ENCODE results near the gene FOXO6. TPM values are rescaled to one million over a fixed set of nuclear protein-coding genes. Genes with fewer than 3 reads are reported as not detected.

Gene FOXO6
- total and polyA plus RNA-seq, 2 donors (not counting 1 experiment from before 2014, with no cell fraction given): under 0.01 TPM; not detected in 1

DNA sequence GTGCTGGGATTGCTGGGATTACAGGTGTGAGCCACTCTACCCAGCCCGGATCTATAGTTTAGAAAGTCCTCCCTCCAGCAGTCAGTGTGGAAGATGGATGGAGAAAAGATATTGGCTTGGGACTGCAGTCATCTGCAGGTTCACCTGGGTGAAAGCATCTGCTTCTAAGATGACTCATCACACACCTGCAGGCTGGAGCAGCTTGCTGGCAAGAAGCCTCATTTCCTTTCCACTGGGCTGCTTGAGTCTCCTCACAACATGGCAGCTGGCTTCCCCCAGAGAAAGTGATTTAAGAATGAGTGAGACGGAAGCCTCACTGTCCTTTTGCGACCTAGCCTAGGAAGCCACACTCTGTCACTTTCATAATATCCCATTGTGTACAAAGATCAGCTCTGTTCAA lies 50.0 kb downstream of the FOXO6 start:
- TF ChIP-seq, protein P1, sequence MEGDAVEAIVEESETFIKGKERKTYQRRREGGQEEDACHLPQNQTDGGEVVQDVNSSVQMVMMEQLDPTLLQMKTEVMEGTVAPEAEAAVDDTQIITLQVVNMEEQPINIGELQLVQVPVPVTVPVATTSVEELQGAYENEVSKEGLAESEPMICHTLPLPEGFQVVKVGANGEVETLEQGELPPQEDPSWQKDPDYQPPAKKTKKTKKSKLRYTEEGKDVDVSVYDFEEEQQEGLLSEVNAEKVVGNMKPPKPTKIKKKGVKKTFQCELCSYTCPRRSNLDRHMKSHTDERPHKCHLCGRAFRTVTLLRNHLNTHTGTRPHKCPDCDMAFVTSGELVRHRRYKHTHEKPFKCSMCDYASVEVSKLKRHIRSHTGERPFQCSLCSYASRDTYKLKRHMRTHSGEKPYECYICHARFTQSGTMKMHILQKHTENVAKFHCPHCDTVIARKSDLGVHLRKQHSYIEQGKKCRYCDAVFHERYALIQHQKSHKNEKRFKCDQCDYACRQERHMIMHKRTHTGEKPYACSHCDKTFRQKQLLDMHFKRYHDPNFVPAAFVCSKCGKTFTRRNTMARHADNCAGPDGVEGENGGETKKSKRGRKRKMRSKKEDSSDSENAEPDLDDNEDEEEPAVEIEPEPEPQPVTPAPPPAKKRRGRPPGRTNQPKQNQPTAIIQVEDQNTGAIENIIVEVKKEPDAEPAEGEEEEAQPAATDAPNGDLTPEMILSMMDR (conservative IDR thresholded peaks at IDR 0.05 in 1 of 2, IDR thresholded peaks at IDR 0.05 in 1 of 2; ENCODE audit: low read depth in 1 of 2, low read length in 2 of 2): no peak
- TF ChIP-seq EZH2 (IDR thresholded peaks at IDR 0.05; ENCODE audit: low read length, missing control alignments): no peak
- no peak overlapping the region for H3K4me3 ChIP-seq (replicated peaks in 1 of 4; ENCODE audit: control extremely low read depth in 1 of 4, insufficient read depth in 1 of 4, low read depth in 3 of 4, low read length in 4 of 4)
- H3K9ac ChIP-seq (ENCODE audit: insufficient read depth, low read length): no peak overlapping the region
- no peak overlapping the region for H3K27ac ChIP-seq (ENCODE audit: insufficient read depth, low read length)
- no peaks in the 10 kb centered on the region for H3K36me3 ChIP-seq (ENCODE audit: control insufficient read depth, insufficient read depth, low read length)
- no peaks in the 10 kb centered on the region for H3K9me3 ChIP-seq (ENCODE audit: control insufficient read depth, insufficient read depth, low read depth, low read length)
- H3K4me1 ChIP-seq (ENCODE audit: control insufficient read depth, extremely low read depth, insufficient read depth, low read length): no peaks in the 10 kb centered on the region
- H3K27me3 ChIP-seq (ENCODE audit: control insufficient read depth, insufficient read depth, low read length): peaks cover 6% of the 10 kb centered on the region
- H3K4me2 ChIP-seq (ENCODE audit: extremely low read depth, insufficient read depth, low read length): no peak overlapping the region
- H4K20me1 ChIP-seq (ENCODE audit: control insufficient read depth, extremely low read depth, insufficient read depth, low read length): no peaks in the 10 kb centered on the region
- no peaks in the 10 kb centered on the region for H3K79me2 ChIP-seq (ENCODE audit: control insufficient read depth, insufficient read depth, low read length)
- DNase-seq (ENCODE audit: low read depth in 2 of 2): no peak
- H2AFZ ChIP-seq (ENCODE audit: low read length): no peak overlapping the region

DNA sequence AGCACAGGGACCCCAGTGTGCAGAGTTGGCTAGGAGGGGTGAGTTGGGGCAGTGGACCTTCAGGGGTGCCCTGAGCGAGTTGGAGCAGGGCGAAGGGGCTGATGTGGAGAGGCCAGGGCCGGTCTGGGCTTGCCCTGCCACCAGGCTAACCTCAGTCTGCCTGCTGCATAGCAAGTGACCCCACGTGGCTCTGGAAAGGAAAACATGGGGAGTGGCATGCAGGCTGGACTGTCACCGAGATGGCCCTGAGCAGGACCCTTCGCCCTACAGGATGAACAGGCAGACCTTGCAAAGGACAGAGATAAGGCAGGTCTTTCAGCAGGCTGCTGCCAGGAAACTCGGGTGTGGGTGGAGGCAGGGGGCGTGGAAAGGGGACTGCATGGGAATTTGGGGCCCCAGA lies 51.5 kb downstream of the FOXO6 start:
- Histone ChIP-seq H3K27me3 (ENCODE audit: control insufficient read depth, insufficient read depth, low read length) (peaks cover 6% of the 10 kb centered on the region), H2AFZ (ENCODE audit: low read length) (no peak overlapping the region), H3K4me3 (replicated peaks in 1 of 4; ENCODE audit: control extremely low read depth in 1 of 4, insufficient read depth in 1 of 4, low read depth in 3 of 4, low read length in 4 of 4) (no peak overlapping the region), H3K4me1 (ENCODE audit: control insufficient read depth, extremely low read depth, insufficient read depth, low read length) (no peaks in the 10 kb centered on the region), H4K20me1 (ENCODE audit: control insufficient read depth, extremely low read depth, insufficient read depth, low read length) (no peaks in the 10 kb centered on the region), H3K36me3 (ENCODE audit: control insufficient read depth, insufficient read depth, low read length) (no peaks in the 10 kb centered on the region), H3K9me3 (ENCODE audit: control insufficient read depth, insufficient read depth, low read depth, low read length) (no peaks in the 10 kb centered on the region), H3K27ac (ENCODE audit: insufficient read depth, low read length) (no peak overlapping the region), H3K4me2 (ENCODE audit: extremely low read depth, insufficient read depth, low read length) (no peak overlapping the region), H3K9ac (ENCODE audit: insufficient read depth, low read length) (no peak overlapping the region), H3K79me2 (ENCODE audit: control insufficient read depth, insufficient read depth, low read length) (no peaks in the 10 kb centered on the region)
- no peak for DNase-seq (ENCODE audit: low read depth in 2 of 2)
- TF ChIP-seq, protein P1 (conservative IDR thresholded peaks at IDR 0.05 in 1 of 2, IDR thresholded peaks at IDR 0.05 in 1 of 2; ENCODE audit: low read depth in 1 of 2, low read length in 2 of 2): no peak
- no peak for TF ChIP-seq EZH2 (IDR thresholded peaks at IDR 0.05; ENCODE audit: low read length, missing control alignments)

DNA sequence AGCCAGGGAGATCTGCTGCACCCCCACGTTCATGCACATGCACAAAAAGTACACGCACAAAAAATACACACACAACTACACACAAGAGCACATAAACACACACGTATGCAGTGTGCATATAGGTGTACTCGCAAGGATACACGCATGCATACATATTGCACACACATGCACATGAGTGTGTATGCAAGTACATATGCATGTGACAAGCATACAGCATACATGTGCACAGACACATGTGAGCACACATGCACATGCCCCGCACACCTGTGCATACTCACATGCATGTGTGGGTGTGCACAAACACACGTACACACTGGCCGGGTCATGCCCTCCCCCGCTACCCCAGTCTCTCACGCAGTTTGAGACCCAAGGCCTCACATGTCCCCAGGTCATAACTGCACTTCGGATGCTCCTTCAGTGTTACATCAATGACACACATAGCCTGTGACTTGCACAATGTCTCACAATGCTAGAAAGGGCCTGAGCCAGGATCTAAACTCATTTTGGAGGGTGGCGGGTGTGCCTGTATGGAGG lies 52.6 kb downstream of the FOXO6 start:
- DNase-seq (ENCODE audit: low read depth in 2 of 2): no peak
- H4K20me1 ChIP-seq (ENCODE audit: control insufficient read depth, extremely low read depth, insufficient read depth, low read length): no peaks in the 10 kb centered on the region

More for the DNA sequence above, 52.6 kb downstream of the FOXO6 start:
- TF ChIP-seq, protein P1 (conservative IDR thresholded peaks at IDR 0.05 in 1 of 2, IDR thresholded peaks at IDR 0.05 in 1 of 2; ENCODE audit: low read depth in 1 of 2, low read length in 2 of 2): no peak
- no peak for TF ChIP-seq EZH2 (IDR thresholded peaks at IDR 0.05; ENCODE audit: low read length, missing control alignments)
- Histone ChIP-seq H3K79me2 (ENCODE audit: control insufficient read depth, insufficient read depth, low read length) (no peaks in the 10 kb centered on the region), H3K27ac (ENCODE audit: insufficient read depth, low read length) (no peak overlapping the region), H3K9me3 (ENCODE audit: control insufficient read depth, insufficient read depth, low read depth, low read length) (no peaks in the 10 kb centered on the region), H3K36me3 (ENCODE audit: control insufficient read depth, insufficient read depth, low read length) (no peaks in the 10 kb centered on the region), H3K4me1 (ENCODE audit: control insufficient read depth, extremely low read depth, insufficient read depth, low read length) (no peaks in the 10 kb centered on the region), H3K4me3 (replicated peaks in 1 of 4; ENCODE audit: control extremely low read depth in 1 of 4, insufficient read depth in 1 of 4, low read depth in 3 of 4, low read length in 4 of 4) (no peak overlapping the region), H3K27me3 (ENCODE audit: control insufficient read depth, insufficient read depth, low read length) (peaks cover 6% of the 10 kb centered on the region), H3K9ac (ENCODE audit: insufficient read depth, low read length) (no peak overlapping the region), H2AFZ (ENCODE audit: low read length) (no peak overlapping the region), H3K4me2 (ENCODE audit: extremely low read depth, insufficient read depth, low read length) (no peak overlapping the region)

All from fibroblast of lung (primary cell).